Subcutaneous preadipocyte (primary cell): ENCODE results near the gene KDM4C. TPM values are rescaled to one million over a fixed set of nuclear protein-coding genes. Genes with fewer than 3 reads are reported as not detected.

ENCODE experiments used
- small RNA-seq: library from RNA; depleted of rRNA; stranded (forward); fragments of <200 nt; gene quantifications from one replicate; pipeline ENCODE3, GENCODE V24; 2012
- total RNA-seq: library from RNA; depleted of rRNA; stranded (reverse); fragments of >200 nt; gene quantifications from 2 replicates; pipeline ENCODE4 v1.2.3, GENCODE V29; 2012

Gene KDM4C
- total RNA-seq, result 34.2 and 37.9 TPM in 2 replicates

GRCh38 chr9:6757456-6758247 is at the start of gene KDM4C:
KDM4C (plus strand) TSS chr9:6757973; CDS start chr9:6792989, 35,016 bp downstream.

Small RNA genes within 50 kb of the gene (small RNA-seq; reads per million reads assigned to genes)
- not detected for gene SNRPEP2

Other genes starting within 250 kb of the KDM4C start
- 11.0 and 17.6 TPM in 2 replicates for gene GLDC, start 112.2 kb upstream of the KDM4C start, total RNA-seq